NB4 (cell line): ENCODE data around the gene MACC1.

Experiments used
- CTCF ChIP-seq: IDR thresholded peaks from one replicate; pipeline ENCODE4 v1.5.1; 2012; ENCODE audit warnings: low read depth, low read length
- MAX ChIP-seq: IDR thresholded peaks from 2 replicates; pipeline ENCODE4 v1.6.1; 2011; ENCODE audit warnings: low read depth, low read length
- MYC ChIP-seq: IDR thresholded peaks from 2 replicates; pipeline ENCODE4 v1.6.1; 2011; ENCODE audit warnings: low read depth, low read length
- POLR2A ChIP-seq: IDR thresholded peaks from 2 replicates; pipeline ENCODE4 v1.6.1; 2011; ENCODE audit warnings: mild to moderate bottlenecking; ENCODE audit not compliant: insufficient read length; ENCODE audit errors: extremely low read depth

- TF ChIP-seq CTCF (peak; percentile 75), POLR2A (no peak), MAX (no peak), MYC (no peak)
Observed at GRCh38 chr7:20172736-20173334, 44.3 kb downstream of the MACC1 start.
